SK-N-MC (cell line): ENCODE measurements around the gene MAML1.

ENCODE experiments used
- EZH2 ChIP-seq: fragments of 200-600 bp; sonication (generic); IDR thresholded peaks from one replicate; pipeline ENCODE4 v1.6.1; 2017; ENCODE audit warnings: antibody characterized with exemption
- POLR2AphosphoS5 ChIP-seq: IDR thresholded peaks from 2 replicates; pipeline ENCODE4 v1.6.1; 2012; ENCODE audit warnings: mild to moderate bottlenecking, low read depth, low read length, borderline replicate concordance

- TF ChIP-seq POLR2AphosphoS5 (no peak), EZH2 (no peak)
Measured at GRCh38 chr5:179731791-179732411, 721 bp upstream of the MAML1 start.
